Stimulated activated CD8-positive, alpha-beta memory T cell treated with anti-CD3 and anti-CD28 coated beads, Interleukin-4, amount 100 ng/mL, for 1 hour (primary cell): ENCODE data around the gene FBXO42.
"Not testable (repeated sequence)": the region's sequence is repeated elsewhere in the genome, so short reads cannot be mapped to it uniquely, and the experiment has no call there.

Source experiments
- DNase-seq, 2 donors: peaks; one replicate each; pipeline ENCODE4 v3.0.0-alpha.2; 2020; ENCODE audit warnings: low read depth in 2 of 2, low spot score in 1 of 2

Gene FBXO42

DNA sequence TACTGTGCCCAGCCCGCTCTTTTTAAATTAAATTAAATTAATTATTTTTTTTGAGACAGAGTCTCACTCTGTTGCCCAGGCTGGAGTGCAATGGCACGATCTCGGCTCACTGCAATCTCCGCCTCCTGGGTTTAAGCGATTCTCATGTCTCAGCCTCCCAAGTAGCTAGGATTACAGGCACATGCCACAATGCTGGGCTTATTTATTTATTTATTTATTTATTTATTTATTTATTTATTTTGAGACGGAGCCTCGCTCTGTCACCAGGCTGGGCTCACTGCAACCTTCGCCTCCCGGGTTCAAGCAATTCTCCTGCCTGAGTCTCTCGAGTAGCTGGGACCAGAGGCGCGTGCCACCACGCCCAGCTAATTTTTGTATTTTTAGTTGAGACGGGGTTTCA is 129.6 kb downstream of the FBXO42 start:
- DNase-seq = not testable (repeated sequence)

- no peak for DNase-seq
Measured at GRCh38 chr1:16221499-16221898, 130.8 kb downstream of the FBXO42 start.

DNA sequence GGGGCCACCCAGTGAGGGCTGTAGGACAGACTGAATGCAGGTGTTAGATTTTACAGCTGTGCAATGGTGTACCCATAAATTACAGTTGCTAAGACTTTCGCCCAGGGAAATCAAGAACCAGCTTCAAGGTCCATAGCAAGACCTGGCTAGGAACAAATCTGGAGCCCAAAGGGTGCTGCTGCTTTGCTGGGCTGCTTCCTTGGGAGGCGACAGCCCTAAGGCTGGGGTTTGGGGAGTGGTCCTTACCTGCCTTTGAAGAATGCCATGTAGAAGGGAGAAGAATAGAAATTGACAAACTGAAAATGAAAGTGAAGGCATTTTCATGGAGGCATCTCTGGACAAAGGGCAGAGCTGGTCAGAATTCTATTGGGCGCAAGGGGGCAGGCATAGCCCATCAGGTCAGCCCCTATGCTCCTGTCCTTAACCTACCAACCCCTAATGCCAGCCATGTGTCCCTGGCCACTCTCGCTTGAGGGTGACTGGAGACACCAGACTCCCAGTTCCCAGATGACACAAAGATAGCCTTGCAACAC is 132.2 kb downstream of the FBXO42 start:
- DNase-seq = no peak

- no peak for DNase-seq
Measured at GRCh38 chr1:16218674-16219071, 133.6 kb downstream of the FBXO42 start.

- DNase-seq = no peak
Measured at GRCh38 chr1:16218014-16218673, 134.1 kb downstream of the FBXO42 start.

DNA sequence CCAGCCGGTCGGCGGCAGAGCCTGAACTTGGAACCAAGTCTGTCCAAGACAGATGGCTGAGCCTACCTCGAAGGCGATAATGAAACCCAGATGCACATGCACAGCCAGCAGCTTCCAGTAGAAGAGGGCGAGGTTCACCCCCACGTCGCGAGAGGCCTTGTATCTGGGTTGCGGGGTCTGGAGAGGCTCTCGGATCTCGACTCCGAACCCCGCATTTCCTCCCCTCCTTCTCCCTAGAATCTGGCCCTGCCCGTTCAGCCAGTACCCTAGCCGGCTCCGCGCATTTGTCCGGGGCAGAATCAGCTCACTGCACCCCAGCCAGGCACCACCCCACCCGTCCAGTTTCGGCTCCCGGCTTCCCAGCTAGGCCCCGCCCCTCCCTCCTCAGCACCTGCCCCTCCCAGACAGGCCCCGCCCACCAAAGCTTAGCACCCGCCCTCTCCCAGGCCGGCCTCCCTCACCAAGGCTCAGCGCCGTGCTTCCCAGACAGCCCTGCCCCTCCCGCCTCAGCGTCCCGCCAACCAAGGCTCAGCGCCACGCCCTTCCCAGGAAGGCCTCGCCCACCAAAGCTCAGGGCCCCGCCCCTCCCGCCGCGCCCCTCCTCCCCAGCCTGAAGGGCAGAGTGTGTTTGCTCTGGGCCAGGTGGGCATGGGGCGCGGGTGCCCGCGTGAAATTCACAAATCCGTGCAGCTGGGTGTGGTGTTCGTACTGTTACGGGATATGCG is 135.1 kb downstream of the FBXO42 start:
- peak; percentile 75 to 86 for DNase-seq

DNA sequence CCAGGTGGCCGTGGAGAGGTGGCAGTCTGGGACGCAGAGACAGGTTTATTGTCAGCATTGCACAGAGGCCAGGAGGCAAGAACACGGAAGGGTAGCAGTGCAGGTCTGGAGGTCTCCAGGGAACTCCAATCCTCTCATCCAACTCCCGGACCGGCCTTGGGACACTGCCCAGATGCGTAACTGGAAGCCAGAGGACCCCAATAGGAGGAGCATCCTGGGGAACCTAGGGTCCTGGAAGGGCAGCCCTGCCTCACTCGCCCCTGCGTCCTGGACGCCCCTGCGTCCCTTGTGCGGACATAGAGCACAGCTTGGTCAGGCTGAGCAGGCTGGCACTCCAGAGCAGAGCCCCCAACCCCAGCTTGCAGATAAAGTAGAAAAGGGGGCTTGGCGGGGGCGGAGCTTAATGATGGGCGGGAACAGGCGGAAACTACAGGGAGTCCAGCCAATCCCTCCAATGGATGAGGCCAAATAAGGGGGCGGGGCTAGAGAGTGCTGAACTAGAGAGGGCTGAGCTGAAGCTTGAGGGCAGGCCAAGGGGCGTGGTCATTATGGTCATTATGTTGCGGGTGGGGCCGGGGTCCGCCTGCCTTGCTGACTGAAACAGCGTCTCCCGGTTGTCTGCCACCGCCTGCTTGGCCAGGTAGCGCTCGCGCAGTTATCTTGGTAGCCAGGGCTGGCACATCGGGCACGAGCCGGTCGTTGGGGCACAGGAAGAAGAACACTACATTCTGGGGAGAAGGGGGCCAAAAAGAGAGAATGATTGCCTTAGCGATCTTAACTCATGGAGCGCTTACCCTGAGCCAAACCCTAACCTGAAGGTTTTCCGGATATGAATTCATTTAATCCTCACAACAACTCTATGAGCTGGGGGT is 136.2 kb downstream of the FBXO42 start:
- no peak for DNase-seq

DNA sequence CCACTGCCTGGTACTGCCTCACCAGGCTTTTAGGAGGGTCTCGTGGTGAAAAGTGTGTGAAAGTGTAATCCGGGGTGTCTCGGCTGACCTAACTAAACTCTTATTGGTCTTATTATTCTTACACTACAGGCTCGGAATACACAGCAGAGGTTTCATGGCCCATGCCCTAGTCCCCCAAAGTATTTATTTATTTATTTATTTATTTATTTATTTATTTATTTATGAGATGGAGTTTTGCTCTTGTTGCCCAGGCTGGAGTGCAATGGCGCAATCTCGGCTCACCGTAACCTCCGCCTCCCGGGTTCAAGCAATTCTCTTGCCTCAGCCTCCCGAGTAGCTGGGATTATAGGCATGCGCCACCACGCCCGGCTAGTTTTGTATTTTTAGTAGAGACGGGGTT is 137.0 kb downstream of the FBXO42 start:
- not testable (repeated sequence) for DNase-seq

GRCh38 chr1:16213544-16213943 is 138.7 kb downstream of the FBXO42 start:
- DNase-seq = not testable (repeated sequence)

DNA sequence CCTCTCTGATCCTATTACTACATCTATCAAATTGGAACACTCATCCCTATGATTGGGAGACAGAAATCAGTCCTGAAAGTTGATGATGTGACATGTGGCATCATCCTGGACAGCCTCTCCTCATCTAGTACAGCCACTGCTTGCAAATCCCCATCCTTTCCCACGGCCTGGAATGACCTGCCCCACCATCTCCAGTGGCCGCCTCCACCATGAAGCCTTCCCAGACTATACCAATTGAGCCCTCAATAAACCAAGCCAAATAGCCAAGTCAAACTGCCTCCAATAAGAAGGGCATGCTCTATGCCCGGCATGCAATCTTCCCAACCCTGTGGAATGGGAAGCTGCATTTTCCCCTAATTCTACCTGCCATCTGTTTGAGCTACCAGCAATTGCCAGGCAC is 139.3 kb downstream of the FBXO42 start:
- DNase-seq = no peak

DNA sequence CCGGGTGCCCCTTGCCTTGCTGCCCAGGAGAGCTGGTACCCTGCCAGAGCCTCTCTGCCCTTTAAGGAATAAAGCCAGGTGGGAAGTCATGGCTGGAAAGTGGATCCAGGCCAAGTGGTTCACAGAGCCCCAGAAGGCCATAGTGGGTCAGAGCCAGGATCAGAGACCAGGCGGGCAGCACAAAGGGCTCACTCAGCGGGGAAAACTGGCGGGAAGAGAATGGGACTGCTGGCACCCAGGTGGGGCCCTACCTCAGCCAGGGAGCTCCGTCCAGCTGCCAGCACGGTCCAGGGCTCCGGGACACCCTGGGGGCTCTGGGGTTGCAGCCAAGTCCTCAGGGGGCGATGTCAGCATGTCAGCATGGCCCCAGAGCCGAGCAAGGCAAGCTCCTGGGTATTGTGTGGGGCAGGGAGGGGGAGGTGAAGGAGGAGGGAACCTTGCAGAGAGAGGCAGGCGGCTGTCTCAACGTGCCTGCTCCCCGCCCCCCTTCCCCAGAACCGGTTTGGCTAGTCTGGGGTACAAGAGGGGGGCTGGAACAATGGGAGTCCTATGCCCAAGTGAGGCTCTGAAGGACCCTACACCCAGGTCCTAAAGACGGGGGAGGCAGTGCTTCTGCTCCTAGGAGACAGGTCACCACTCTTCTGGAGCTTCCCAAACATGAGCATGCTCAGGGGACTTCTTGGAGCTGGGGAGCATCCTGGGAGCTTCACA is 139.9 kb downstream of the FBXO42 start, which contains the start of gene ARHGEF19:
TSS of gene ARHGEF19 (minus strand) at position 402 of the 711 bp plus-strand sequence. CDS start 3,598 bp downstream, outside the sequence.
- DNase-seq = no peak

GRCh38 chr1:16211824-16212223 is 140.5 kb downstream of the FBXO42 start:
- DNase-seq = no peak

DNA sequence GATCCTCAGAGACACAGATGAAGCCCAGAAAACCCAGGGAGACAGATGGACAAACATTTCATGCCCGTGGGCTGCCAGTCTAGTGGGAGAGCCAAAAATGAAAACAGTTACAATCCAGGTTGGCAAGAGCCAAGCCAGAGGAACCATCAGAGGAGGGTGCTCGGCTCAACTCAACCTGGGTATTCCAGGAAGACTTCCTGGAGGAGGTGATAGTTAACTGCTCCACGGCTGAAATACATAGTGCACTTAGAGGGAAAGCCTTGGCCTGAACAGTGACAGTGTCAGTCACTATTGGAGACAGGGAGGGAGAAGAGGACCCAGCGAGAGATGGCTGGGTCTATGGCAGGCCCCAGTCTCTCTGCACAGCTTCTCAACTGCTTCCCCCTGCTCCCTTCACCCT is 141.7 kb downstream of the FBXO42 start:
- no peak for DNase-seq

DNA sequence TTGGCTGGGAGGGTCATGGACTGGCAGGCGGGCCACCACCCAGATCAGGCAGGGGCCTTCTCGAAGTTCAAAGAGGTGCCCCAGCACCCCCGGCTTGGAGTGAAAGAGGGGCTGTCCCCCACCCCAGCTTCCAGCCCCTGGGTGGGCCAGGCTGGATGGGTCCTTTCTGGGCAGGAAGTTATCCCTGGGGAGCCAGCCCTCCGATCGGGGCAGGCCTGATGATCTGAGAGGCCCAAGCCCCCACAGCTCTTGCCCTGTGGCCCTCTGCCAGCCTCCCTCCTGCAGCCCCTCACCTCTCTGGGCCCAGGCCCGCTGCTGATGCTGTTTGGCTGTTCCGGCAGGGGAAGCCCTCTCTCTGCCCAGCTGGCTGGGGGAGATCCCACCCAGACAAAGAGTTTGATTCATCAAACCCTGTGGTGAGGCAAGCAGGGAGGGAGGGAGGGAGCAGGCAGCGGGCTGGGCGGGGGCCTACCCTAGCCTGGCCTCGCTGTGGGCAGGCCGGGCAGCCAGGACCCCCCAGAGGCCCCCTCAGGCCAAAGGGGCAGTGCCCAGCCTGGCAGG is 142.4 kb downstream of the FBXO42 start:
- no peak for DNase-seq

DNA sequence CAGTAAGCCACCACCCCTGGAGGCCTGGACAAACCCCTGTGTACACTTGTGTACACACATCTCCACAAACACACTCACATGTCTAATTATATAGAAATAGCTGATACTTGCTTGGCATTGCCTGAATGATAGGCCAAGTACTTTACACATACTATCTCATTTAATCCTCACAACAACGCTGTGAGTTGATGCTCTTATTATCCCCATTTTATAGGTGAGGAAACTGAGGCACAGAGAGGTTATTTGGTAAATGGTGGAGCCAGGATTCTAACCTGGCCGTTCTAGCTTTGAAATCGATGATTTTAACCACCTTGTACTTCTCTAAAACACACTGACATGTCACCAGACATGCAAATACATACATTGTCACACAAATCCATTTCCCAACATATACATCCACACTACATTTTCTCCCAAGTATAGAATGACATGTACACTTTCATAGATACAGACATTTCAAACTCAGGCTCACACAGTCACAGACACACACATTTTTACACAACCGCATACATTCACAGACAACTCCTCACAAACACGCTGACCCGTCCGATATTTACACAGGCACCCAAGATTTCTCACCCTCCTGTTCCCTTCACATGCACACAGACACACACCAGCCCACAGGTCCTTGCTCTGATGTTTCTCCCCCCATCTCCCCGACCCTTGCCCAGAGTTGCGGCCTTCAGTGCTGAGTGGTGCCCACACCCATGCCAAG is 143.0 kb downstream of the FBXO42 start:
- no peak for DNase-seq

DNA sequence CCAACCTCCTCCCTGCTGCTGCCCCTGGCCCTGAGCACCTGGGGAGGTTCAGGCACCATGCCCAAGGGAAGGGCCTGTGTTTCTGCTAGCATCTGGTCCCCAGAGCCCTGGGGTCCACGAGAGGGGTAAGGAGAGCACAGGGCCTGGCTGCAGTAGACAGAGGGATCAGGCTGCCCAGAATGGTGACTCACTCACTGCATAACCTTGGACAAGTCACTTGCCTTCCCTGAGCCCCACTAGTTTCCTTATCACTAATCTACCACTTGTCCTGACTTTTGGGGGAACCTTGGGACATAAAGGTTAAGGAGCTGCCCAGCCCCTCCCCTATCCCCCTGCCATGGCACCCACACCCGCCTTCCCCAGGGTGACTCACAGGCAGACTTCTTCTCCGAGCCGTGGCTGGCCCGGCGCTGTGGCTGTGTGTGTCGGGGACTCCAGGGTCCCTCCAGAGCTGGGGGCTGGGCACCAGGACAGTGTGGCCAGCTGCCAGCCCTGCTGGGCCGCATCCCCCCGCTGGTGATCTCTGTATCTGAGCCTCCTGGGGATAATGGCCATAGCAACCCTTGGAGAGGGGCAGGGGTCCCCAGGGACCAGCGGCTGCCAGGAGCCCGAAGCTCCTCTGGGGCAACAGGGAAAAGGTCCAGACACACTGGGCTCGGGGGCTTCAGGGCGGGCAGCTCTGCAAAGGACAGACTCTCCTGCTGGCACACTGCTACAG is 143.9 kb downstream of the FBXO42 start:
- DNase-seq = no peak

DNA sequence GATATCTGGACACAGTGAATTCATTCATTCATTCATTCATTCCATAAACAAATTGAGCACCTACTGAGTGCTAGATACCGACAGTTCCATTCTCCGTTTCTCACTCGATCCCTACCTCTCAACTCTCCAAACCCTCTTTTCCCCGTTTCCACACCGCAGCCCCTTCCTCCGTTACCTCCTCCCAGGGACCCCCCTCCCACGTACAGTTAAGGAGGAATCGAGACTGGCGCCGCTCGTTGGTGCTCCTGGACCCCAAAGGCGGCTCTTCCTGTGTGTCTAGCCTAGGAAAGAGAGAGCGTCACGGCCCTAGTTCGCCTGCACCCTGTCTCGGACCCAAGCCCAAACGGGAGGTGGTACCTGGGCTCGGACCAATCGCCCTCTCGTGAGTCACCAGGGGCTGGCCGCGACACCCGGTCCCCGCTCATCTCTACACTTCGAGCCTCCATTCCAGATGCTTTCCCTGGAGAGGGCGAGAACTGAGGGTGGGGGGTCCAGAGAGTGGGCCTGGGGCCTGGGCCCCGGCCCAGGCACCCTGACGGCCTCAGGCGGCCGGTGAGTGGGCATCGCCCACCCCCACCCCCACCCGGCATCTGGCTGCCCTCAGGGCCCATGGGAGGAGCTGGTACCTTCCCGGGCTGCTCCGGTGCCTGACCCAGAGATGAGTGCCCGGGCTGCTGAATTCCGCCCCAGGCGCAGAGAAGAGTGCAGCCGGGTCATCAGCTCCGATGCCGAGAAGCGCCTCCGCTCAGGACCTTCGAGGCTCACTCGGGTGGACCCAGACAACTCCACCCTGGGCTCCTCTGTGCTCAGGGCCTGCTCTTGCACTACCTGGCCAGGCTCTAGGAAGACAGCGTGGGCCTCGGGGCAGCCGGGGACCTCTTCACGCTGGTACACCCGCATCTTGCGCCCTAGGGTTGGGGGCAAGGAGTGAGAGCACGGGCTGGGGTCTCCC is 144.7 kb downstream of the FBXO42 start:
- no peak for DNase-seq
